NCI-H2227 (cell line): ENCODE measurements around the gene BFSP1.

Experiments used
- DNase-seq: peaks from one replicate; lab custom pipeline; 2025; ENCODE audit not compliant: unreplicated experiment; lab: John Stamatoyannopoulos, UW

The BFSP1 gene

GRCh38 chr20:17530716-17531664 lies at the start of gene BFSP1:
Gene BFSP1, minus strand, starts transcription at chr20:17531379. Its CDS starts 50 bp downstream, at chr20:17531329.
- DNase-seq: peak; percentile 80

DNA sequence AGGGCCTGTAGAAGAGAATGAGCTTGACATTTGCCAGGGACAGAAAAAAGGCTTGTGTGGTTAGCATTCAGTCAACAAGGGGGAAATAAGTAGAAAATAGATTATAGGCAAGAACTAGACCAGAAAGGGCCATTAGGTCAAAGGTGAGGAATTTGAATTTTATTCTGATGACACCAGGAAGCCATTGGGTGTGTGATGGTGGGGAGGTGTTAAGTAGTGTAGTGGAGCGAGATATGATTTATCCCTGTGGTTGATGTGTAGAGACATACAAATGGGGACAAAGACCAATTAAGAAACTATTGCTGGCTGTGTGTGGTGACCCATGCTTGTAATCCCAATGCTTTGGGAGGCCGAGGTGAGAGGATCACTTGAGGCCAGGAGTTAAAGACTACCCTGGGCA lies 49.7 kb upstream of the BFSP1 start:
- DNase-seq: no peak

DNA sequence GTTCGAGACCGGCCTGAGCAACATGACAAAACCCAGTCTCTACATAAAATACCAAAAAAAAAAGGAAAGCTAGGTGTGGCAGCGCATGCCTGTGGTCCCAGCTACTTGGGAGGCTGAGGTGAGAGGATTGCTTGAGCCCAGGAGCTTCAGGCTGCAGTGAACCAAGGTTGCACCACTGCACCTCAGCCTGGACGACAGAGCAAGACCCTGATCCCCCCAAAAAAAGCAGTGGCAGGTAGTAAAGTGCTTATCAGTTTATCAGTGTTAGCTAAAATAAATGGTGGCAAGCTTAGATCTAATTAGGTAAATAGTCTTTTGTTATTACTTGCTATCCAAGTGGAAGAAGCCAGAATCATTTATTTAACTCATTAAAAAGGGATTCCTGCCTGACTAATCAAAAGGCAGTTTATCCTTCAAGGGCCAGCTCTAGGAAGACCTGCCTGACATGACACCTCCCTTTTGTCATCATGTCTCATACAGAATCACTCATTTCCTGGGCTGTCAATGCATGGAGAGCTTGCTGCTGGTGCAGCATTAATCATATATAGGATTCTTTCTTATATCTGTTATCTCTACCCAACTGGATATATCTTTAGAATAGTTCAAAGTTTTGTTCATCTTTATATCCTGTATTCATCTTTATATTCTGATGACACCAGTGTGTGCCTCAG lies 48.3 kb upstream of the BFSP1 start:
- no peak for DNase-seq

DNA sequence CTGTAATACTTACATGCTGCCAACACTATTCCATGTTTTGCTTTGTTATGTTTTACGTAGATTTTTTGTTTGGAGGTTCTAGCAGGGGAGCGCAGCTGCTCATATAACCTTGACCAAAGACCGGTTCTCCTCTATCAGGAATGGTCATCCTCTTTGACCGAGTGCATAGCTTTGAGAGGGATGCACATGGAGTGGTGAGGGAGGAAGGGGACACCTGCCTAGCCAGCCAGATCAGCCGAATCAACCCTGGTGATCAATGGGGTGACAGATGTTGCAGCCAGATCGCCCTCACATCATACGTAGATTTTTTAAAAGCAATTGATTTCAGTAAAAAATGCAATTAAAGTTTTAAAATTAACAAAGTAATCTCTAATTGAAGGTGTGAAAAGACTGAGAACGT lies 45.0 kb upstream of the BFSP1 start:
- no peak for DNase-seq

DNA sequence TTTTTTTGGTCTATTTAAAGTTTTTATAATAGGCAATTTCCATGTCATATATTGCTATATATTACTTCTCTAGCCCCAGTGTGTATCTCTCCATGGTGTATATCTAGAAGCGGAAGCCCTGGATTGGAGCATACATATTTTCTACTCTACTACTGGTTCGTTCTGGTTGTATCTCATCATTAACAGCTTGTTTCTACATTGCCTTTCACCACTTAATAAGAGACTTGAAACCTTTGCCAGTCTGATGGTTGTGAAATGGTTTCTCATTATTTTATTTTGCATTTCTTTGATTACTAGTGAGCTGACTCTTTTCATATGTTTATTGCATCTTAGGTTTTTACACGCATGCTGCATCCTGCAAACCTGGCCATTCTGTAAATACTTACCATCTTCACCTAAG lies 42.3 kb upstream of the BFSP1 start:
- DNase-seq: no peak

DNA sequence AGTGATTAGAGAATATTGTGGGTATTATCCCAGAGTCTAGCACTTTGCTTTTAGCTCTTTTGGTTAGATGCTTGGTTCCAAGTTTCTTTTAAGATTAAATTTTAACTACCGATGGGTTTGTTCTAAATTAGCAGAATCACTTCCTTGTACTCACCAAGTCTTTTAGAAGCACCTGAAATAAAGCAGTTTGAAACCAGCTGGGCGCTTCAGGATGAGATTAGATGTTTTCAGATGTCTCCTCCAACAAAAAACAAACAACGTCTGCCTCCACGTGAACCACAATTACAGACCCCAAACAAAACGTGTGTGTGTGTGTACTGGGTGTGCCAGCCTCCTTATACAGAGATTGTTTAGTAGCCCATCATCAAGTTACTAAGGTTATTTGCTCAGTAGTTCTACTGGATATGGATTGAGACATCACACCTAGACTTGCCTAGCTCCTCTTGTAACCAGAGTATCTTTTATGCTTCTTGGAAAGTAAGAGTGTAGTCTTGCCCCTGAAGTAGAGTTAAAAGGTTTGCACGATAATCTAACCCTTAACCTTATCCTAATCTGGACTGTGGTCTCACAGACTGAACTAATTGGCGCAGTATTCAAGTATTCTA lies 41.0 kb upstream of the BFSP1 start:
- DNase-seq: no peak

GRCh38 chr20:17571153-17571527 lies 40.0 kb upstream of the BFSP1 start:
- DNase-seq: no peak

GRCh38 chr20:17570347-17571152 lies 39.4 kb upstream of the BFSP1 start:
- DNase-seq: peak; percentile 66

DNA sequence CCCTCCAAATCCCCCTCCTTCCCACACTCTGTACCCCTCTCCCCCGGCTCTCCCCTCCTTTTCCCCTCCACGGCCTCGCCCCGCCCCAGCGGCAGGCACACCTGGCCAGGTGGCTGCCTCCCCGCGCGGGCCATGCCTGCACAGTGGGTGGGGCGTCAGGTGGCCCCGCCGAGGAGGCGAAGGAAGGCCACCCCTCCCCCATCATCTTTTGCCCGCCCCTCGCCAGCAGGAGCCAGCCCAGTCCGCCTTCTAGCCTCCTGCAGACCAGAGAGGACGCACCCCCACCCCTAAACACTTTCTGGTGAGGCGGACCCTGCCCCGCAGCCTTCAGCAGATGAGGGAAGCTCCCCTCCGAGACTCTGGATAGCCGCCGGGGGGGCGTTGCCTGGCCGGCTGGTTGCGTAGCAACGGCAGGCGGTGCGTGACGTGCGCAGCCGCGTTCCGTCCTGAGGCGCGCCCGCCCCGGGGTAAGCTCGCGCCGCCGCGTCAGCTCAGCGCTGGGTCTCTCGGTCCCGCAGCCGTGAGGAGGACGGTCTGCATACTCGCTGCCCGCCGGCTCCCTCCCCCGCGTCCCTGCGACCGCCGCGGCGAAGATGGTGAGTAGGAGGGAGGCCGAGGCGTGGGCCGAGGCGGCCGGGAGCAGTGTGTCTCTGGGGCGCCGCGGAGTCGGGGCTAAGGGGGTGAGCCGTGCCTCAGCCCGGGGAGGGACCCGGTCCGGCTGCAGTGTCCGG lies 38.6 kb upstream of the BFSP1 start, which contains the start of gene DSTN:
TSS of gene DSTN (plus strand) at position 460 of the 731 bp plus-strand sequence. CDS start at position 594, 134 bp downstream.
- peak; percentile 97 for DNase-seq

DNA sequence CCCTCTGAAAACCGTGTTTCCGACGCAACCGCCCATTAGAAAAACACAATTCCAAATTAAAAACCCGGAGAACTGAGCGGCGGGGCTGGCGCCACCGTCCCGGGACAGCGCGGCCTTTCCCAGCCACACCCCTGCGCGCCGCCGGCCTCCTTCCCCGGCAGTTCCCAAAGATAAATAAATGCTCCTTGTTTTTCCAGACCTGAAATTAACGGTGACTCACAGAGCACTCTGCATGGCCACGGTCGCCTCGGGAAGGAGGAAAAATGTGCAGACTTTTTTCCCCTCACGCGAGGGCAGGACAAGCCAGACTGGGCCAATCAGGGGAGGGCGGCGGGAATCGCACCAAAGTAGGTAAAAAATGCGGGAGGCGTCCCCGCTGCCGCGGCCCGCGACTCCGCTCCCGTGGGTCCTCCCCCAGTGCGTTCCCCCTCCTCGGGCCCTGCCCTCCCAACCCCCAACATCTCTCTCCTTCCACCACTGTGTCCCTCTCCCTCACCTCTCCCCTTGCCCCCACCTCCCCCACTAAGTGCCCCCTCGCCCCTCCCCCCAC lies 37.9 kb upstream of the BFSP1 start:
- peak; percentile 74 for DNase-seq

GRCh38 chr20:17568045-17568788 lies 37.0 kb upstream of the BFSP1 start:
- DNase-seq: no peak

DNA sequence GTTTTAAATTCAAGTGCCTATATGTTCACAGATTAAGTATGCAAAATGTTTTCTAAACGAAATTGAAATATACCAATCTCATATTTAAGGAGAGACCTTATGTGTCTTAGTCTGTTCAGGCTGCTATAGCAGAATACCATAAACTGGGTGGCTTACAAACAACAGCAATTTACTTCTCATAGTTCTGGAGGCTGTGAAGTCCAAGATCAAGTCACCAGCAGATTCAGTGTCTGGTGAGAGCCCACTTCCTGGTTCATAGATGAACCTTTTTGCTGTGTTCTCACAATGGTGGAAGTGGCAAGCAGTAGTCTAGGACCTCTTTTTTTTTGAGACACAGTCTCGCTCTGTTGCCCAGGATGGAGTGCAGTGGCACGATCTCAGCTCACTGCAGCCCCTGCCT lies 35.2 kb upstream of the BFSP1 start:
- DNase-seq: no peak

DNA sequence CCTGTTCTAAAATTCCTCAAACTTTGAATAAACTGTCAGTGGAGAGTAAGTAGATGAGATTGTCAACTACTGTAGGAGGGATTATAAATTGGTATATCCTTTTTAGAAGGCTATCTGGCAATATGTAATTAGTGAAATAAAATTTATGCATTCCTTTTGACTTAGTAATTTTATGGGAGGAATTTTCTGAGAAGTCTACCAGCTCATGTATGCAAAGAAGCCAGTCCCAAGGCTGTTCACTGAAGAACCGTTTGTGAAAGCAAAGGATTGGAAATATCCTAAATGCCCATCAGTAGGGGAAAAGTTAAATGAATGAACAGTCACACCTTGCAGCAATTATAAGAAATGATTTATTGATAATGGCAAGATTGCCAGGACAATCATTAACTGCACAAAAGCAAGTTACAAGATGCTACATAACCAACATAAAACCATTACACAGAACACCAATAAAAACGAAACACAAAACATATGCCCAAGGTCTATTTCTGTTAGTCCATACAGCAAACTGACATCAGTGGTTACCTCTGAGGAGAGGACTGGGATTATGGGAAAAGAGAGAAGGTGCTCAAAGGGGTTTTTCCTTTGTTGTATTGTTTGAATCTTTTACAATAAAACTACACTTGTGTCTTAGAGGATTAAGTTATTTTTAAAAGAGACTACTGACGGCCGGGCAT lies 34.1 kb upstream of the BFSP1 start:
- DNase-seq: no peak

GRCh38 chr20:17562804-17563305 lies 31.7 kb upstream of the BFSP1 start:
- DNase-seq: no peak

DNA sequence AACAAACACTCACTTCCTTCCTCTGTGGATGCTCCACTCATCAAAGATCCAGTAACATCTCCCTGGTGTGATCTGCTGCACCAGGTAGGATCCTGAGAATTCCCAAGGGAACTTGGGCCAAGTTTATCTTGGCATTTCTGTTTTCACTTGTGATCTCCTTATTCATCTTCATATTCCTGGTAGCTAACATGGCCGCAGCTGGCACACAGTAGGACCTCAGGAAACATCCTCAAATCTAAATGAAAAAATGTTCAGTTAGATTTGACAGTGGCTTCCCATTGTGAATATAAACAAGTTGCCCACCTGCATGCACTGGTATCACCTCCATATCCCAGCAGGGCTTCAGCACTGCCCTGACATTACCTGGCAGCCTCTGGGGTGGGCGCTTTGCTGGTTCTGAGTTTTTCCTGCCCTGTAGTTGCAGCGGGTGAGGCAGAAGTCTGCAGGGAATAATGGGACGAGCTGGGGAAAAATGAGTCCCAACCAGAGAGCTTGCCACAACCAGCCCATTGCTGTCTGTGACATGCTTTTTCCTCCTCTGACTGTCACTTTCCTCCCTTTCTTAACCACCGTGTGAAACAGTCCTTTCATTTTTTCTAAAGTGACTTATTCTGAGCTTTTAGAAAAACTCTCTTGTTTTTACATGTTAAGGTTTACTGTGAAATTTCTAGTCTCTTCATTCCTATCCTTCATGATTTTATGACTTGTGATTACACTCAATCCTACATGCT lies 29.3 kb upstream of the BFSP1 start:
- no peak for DNase-seq

- DNase-seq: no peak
Observed at GRCh38 chr20:17559338-17559737, 28.2 kb upstream of the BFSP1 start.

GRCh38 chr20:17558941-17559304 lies 27.7 kb upstream of the BFSP1 start:
- DNase-seq: no peak
